UCSD-AML1 (cell line): Measurements from ENCODE around the gene TP73.

Source experiments
- DNase-seq: peaks from one replicate; lab custom pipeline; 2025; ENCODE audit not compliant: unreplicated experiment; lab: John Stamatoyannopoulos, UW

The TP73 gene

DNA sequence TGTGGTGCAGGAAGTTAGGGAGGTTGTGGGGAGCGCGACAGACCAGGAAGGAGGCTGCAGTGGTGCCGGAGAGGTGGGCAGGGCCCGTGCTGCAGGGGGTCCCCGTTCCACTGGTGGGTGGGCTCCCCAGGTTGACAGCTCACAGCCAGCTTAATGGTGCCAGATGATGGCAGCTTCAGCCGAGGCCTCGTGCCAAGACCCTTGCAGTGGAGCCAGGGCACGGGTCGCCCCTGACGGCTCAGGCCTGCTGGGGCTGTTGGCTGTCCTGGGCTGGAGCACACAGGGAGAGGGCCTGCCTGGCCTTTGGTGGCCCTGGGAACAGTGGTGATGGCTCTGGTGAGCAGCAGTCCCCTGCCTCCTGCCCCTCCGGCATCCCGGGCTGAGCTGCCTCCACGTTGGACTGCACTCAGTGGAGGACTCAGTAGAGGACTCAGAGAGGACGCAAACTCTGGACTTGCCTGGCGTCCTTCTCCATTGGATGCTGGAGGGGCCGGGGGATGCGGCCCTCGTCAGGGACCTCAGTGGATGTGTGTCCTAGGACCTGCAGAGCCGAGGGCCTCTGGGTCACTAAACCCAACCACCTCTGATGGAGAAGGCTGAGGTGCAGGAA lies 53.1 kb downstream of the TP73 start:
- DNase-seq, result no peak

DNA sequence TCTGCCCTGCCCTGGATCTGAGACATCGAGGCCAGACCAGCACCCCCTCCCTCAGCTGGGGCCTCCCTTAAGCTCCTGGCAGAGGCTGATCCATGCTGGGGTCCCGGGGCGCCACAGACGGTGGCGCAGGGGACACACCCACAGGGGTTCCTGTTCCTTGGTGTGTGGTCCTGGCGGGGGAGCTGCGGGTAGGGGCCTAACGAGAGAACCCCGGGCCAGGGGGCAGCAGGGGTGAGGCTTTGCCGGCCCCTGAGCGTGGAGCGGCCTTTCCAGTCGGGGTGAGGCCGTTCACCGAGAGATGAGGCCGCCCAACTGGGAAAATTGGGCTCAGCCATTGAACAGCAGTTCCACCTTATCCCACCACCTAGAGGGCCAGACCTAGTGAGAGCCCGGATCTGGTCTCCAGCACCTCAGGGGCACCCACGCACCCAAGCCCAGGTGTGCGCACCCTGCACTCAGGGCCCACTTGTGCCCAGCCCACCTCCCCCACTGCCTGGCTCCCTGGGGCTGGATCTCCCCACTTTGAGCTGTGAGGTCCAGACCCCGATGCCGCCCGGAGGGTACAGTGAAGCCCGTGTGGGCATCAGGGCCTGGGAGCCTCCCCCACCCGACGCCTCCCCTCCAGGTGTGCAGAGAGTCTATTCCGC lies 54.5 kb downstream of the TP73 start:
- DNase-seq, result no peak

DNA sequence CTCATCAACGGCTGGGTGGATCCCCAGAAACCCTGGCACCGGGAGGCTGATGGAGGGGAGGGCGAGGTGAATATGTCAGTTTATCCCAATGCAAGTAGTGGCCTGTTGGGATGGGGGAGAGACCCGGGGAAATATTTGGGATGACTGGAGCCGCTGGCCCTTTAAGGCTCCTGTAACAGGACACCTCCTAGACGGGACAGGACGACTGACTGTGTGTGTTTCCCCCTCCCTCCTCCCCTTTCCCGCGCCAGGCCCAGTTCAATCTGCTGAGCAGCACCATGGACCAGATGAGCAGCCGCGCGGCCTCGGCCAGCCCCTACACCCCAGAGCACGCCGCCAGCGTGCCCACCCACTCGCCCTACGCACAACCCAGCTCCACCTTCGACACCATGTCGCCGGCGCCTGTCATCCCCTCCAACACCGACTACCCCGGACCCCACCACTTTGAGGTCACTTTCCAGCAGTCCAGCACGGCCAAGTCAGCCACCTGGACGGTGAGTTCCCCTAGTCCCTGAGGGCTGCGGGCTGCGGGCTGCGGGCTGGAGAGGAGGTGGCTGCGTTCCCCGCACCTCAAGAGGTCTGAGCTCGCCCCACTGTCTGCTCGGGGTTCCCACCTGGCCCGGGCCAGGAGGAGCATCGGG lies 55.1 kb downstream of the TP73 start:
- no peak for DNase-seq

DNA sequence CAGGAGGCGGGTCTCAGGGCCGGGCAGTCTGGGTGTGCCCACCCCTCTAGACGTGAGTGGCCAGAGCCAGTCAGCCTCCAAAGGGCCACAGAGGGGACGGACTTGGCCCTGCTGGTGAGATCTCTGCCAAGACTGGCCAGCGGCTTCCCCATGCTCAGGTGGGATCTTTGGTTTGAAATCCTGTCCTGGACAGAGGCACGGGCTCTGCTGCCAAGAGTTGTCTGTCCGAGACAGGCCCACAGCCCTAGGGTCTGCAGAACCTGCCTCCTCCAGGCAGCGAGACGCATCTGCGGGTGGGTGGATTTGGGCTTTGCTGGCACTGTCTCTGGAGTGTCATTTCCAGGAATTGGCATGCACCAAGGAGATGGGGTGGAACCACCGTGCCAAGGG lies 55.6 kb downstream of the TP73 start:
- DNase-seq, result no peak

DNA sequence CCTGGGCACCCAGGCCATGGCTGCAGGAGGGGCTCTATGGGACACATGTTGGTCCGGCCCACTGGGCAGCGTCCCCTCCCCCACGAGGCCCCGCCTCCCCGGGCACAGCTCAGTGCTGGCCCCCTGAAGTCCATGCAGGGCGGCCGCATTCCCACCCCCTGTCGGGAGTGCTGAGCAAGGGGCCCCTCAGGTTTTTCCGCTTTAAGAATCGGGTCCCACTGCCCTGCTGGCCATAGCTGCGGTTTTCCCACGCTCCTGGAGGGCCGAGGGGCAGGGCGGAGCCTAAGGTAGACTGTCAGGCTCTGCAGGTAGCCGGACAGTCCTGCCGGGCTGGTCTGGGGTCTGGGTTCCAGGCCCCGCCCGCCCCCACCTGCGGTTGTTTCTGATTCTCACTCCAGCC lies 56.5 kb downstream of the TP73 start:
- no peak for DNase-seq

DNA sequence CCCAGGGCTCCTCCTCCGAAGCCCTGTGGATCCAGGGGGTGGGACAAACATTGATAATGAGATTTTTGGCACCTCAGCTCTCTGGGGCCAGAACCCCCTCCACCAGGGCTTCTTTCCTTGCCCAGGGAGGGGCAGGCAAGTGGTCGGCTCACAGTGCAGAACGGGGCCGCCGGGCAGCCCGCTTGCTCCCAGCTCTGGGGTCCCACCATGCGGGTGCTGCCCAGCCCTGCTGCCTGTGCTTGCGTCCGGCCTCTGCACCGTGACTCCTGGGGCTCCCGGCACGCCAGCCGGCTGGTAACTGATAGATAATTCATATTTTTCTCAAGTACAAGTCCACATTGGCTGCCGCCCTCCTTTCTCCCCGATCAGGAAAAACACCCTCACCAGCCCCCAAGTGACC lies 57.9 kb downstream of the TP73 start:
- no peak for DNase-seq

DNA sequence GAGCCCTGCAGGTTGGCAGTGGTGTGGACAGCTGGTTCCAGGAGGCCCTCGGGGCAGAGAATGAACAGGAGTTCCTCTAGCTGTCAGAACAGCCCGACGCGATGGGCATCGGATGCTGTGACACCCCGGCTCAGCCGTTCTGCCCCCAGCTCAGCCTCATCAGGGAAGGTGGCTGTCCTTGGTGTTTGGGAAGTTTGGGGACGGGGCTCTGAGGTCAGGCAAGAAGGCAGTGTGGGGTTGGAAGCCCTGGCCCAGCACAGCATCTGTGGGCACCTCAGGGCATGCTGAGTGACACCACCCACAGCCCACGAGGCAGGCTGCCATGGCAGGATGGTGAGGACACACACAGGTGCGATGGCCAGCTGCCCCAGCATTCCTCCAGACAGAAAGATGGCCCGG lies 59.1 kb downstream of the TP73 start:
- DNase-seq, result no peak

DNA sequence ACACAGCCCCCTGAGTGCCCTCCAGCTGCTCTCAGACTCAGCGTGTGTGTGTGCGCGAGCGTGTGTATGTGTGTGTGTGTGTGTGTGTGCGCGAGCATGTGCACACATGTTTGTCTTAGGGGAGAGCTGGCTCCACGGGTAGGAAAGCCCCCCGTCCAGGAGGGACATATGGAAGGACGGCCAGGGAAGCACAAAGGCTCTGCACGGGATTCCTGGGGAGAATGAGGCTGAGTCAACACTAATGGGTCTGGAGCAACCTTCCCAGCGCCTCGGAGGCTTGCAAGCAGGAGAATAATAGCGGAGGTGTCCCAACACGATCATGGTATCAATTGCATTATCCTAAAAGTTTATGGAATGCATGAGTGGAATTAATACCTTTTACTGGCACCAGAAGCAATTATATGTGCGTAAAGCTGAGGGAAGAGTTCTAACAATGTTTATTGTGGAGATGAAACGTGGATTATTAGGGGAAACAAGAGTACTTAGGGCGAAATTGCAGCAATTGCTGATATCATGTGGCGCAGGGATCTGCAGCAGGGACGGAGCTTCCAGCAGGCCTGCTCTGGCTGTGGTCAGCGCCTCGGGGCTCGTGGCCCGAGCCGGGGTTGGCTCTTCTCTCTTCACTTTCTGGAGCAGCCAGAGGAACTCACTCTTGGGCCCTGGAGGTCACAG lies 59.6 kb downstream of the TP73 start:
- DNase-seq, result no peak

DNA sequence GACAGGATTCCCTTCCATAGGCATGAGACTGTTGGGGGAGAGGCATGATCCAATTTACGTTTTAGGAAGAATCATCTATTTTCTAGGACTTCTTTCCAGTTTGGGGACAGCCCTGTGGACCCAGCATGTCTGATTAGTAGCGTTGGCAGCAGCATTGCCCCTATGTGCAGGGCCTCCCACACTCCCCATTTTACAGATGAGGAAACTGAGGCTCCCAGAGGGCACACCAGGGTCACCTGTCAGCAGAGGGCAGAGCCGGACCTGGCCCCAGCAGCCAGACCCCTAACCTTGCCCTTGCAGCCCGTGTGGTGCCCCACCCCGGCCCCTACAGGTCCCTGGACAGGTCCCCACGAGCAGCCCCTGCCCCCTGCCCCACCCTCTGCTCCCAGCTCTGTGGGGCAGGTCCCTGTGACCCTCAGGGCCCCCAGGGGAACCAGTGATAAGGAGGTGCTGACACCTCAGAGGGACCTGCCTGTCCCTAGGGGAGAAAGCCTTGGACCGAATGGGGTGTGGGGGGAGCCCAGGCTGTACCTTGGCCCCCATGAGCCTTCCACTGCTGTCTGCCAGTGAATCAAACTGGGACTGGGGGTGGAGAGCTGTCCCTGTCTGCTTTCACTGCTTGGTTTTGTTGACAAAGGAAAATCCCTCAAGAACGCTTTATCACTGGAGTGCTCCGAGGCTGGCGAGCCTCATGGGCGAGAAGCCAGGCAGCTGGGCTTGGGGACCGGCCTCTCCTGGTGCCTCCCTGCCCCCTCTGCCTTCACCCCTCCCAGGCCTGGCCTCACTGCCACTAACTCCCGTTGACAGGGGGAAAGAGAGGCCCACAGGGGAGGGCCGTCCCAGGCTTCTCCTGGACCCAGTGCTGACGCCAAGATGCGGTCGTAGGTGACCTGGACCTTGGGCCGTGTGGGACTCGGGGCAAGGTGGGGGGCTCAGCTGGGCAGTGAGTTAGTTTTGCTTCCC lies 60.5 kb downstream of the TP73 start:
- no peak for DNase-seq

DNA sequence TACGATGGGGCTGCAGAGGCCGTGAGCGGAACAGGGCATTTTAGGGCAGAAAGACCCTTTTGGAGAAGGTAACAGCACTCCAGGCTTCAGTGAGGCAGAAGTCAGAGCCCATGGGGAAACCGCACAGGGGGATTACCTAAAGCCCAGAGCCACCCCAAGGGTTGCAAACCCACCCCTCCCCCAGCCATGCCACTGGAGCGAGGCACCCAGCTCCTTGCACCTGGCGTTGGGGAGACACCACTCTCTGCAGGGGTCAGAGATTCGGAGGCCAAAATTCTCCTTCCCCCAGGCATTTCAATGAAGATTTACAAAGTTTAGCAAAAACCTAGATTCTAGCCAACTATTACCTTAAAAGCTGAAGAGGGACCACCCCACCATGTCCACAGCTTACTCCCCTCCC lies 61.5 kb downstream of the TP73 start:
- DNase-seq, result no peak

DNA sequence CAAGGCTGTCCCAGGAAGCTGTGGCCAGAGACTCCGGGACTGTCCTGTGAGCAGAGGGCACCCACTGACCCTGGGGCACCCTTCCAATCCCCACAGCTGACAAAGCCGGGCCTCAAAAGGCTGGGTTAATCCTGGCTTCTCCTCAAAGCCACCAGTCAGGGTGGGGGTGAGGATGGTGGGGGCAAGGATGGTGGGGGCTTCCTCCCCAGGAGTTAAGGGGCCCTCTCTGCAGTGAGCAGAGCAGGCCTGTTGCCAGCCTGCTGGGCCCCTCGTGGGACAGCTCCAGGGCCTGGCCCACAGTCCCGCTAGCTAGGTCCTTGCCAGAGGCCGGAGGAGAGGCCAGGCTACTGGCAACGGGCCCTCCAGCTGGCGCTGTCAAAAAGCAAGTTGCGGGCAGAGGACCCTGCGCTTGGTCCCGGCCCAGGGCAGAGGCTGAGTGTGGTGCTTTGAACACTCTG lies 62.0 kb downstream of the TP73 start:
- no peak for DNase-seq

DNA sequence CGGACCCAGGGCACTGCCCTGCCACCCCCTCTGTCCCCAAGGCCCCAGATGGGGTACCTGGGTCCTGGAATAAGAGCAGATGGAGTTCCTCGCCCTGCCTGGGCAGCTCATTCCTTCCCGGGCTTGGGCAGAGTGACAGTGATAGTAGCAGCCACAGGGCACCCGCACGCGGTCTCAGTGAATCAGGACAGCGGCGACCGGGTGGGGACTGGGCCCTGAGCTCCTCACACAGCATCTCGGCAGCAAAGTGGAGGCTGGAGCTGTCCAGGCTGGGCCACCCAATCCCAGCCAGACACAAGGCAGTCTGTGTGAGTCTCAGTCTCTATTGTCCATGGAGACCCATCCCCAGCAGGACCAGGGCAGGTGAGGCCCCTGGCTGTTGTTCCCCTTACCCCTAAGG lies 62.5 kb downstream of the TP73 start:
- no peak for DNase-seq

DNA sequence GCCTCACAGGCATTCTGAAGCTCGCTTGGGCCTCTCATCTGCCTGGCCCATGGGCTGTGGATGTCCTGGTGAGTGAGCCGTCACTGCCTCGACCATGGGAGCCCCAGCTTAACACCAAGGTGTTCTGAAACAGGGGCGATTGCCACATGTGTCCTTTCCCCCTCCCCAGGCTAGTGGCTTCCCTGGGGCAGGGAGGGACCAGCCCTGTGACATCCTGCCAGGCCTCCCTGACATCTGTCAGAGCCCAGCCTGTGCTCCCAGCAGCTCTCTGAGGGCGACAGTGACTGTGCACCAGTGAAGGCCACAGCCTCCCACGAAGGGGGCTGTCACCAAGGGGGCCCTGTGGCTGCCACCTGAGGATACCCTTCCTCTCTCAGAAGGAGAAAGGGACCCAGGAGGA lies 64.0 kb downstream of the TP73 start:
- peak; percentile 51 for DNase-seq

DNA sequence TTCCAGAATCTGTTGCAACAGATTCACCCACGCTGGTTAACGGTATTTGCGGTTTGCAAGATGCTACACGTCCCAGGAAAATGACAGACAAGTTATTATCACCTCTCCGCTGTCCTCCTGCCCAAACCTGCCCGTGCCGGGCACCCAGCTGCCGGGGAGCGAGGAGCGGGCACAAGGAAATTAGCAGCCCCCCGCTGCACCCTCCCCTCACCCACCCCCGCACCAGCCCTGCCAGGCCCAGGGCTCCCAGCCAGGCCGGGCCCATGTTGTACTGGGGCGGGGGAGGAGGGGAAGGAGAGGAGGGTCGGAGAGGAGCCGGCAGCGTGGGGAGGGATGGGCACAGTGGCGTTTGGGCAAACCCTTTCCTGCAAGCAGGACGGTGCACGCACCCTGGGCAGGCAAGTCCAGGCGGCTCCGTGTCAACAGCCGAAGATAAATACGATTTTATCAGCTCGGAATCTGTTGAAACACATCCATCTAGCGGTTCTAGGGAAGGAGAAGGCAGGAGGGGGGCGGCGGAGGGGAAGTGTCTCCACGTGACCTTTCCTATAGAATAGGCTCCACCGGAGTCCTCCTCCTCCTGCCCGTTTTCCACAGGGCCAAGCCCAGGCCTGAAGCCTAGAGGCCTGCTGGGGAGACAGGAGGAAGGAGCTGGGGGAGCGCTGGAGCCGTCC lies 64.9 kb downstream of the TP73 start:
- peak; percentile 73 for DNase-seq

DNA sequence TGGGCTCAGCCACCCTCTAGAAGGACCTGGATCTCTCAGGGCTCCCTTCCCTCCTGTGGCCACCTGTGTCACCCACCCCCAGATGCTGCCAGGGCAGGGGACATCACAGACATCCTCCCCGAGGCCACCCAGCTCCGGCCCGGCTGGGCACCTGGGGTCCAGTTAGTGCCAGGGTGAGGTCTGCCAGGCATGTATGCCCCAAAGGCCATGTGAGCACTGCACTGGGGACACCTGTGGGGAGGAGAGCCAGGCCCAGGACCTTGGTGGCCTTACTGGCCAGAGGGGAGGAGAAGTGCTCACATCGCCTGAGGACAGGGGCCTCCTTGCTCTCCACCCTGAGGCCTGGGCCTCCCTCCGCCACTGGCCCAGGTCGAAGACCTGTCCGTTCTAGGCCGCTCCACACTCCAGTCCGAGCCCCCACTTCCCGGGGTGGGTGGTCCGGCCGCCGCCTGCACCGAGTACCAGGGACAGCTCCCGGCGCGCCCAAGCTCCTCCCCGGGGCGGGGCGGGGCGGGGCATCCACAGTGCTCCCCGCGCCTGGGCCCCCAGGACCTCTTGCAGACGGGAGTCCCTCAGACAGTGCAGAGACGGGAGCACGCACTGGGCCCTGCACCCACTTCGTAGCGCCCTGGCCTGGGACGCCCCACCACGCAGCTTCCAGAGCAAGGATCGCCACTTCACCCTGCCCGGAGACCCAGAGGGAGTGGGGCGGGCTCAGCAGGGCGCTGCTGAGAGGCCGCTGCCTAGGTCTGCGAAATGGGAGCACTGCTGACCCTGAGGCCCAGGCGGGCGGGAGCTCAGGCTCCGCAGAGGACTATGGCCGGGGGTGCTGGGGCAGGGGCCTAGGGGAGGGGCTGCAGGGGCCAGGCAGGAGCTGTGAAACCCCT lies 65.6 kb downstream of the TP73 start:
- no peak for DNase-seq

DNA sequence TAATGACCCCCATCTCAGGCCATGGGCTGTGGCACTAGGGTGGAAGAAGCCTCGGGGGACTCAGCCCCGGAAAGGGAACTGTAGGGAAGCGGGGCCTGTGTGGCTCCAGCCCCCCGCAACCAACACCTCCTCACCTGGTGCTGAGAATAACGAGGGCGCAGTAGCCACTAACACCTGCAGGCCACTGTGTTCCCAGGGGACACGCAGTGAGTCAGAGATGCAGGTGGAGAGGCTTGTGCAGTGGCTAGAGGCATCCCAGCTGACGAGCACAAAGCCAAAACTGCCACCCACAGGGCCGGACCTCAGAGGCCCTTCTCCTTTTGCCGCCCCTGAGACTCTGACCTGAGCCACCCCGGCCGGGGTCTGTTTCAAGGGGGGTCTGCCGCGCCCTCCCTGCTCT lies 66.4 kb downstream of the TP73 start:
- no peak for DNase-seq

DNA sequence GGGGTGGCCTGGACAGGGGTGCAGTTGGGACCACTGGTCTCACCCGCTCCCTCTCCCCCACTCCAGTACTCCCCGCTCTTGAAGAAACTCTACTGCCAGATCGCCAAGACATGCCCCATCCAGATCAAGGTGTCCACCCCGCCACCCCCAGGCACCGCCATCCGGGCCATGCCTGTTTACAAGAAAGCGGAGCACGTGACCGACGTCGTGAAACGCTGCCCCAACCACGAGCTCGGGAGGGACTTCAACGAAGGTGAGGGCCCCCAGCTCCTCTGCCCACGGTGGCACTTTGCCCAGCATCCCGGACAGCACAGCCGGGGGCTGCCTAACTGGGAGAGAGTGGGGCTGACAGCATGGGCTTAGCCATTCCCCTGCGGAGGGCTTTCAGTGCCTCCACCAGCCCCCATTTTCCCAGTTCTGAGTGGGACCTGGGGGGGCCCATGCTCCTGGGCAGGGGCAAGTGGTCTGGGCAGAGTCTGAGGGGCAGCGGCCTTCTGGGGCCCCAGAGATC lies 69.7 kb downstream of the TP73 start:
- no peak for DNase-seq

DNA sequence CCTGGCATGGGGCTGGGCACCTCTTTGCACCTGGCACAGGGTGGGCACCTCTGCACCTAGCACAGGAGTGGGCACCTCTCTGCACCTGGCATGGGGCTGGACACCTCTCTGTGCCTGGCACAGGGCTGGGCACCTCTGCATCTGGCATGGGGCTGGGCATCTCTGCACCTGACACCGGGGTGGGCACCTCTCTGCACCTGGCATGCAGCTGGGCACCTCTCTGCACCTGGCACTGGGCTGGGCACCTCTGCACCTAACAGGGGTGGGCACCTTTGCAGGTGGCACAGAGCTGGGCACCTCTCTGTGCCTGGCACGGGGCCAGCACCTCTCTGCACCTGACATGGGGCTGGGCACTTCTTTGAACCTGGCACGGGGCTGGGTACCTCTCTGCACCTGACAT lies 70.5 kb downstream of the TP73 start:
- DNase-seq, result no peak

DNA sequence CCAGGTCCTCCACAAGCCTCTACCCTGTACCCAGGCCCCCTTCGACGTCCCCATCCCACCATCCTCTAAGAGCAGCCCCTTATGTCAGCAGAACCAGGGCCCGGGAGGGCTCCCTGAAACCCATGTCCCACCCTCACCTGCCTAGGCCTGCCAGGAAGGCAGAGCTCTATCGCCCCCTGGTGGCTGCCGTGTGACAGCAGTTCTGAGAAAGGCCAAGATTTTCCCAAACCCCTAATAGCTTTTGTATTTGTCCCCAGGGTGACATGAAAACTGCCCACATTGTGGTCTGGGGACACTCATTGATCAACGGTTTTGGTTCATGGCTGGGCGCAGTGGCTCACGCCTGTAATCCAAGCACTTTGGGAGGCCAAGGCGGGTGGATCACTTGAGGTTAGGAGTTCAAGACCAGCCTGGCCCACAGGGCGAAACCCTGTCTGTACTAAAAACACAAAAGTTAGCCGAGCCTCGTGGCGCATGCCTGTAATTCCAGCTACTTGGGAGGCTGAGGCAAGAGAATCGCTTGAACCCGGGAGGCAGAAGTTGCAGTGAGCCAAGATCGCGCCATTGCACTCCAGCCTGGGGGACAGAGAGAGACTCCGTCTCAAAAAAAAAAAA lies 72.2 kb downstream of the TP73 start:
- peak; percentile 75 for DNase-seq
